ENCODE results near the gene TLN1.

GRCh38 chr9:35729101-35729500 lies 2.9 kb downstream of the TLN1 start:
- TF ChIP-seq, protein P1, sequence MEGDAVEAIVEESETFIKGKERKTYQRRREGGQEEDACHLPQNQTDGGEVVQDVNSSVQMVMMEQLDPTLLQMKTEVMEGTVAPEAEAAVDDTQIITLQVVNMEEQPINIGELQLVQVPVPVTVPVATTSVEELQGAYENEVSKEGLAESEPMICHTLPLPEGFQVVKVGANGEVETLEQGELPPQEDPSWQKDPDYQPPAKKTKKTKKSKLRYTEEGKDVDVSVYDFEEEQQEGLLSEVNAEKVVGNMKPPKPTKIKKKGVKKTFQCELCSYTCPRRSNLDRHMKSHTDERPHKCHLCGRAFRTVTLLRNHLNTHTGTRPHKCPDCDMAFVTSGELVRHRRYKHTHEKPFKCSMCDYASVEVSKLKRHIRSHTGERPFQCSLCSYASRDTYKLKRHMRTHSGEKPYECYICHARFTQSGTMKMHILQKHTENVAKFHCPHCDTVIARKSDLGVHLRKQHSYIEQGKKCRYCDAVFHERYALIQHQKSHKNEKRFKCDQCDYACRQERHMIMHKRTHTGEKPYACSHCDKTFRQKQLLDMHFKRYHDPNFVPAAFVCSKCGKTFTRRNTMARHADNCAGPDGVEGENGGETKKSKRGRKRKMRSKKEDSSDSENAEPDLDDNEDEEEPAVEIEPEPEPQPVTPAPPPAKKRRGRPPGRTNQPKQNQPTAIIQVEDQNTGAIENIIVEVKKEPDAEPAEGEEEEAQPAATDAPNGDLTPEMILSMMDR (conservative IDR thresholded peaks at IDR 0.05; ENCODE audit: low read length), result no peak
- TF ChIP-seq EZH2phosphoT487 (IDR thresholded peaks at IDR 0.05; ENCODE audit: borderline replicate concordance, low read depth, low read length), result no peak

Data from OCI-LY7 (cell line).